OCI-LY3 (cell line): ENCODE results near the gene PPP1R3D.

Experiments
- H2AFZ ChIP-seq: fragments of 200-600, 300-600 bp; shearing (Covaris generic); 2 replicates; pipeline ENCODE4 v1.6.0; 2014; ENCODE audit warnings: antibody characterized with exemption, low read depth, low read length
- H3K27ac ChIP-seq: fragments of 200-600, 300-600 bp; sonication (generic); 2 replicates; pipeline ENCODE4 v1.5.1; 2014; ENCODE audit warnings: mild to moderate bottlenecking, low read length, moderate library complexity, mixed read lengths
- H3K27me3 ChIP-seq: fragments of 200-600, 300-600 bp; sonication (generic); 2 replicates; pipeline ENCODE4 v1.6.1; 2014; ENCODE audit warnings: low read depth, low read length, mixed read lengths
- H3K36me3 ChIP-seq: fragments of 200-600, 300-600 bp; sonication (generic); replicated peaks from 2 replicates; pipeline ENCODE3; 2014; ENCODE audit warnings: low read depth, low read length, mixed read lengths
- H3K4me1 ChIP-seq: fragments of 300-600, 200-600 bp; sonication (generic); 2 replicates; pipeline ENCODE4 v1.6.1; 2014; ENCODE audit warnings: low read length, mixed read lengths
- H3K4me2 ChIP-seq: fragments of 200-600, 300-600 bp; sonication (generic); 2 replicates; pipeline ENCODE4 v1.6.1; 2014; ENCODE audit warnings: low read length, mixed read lengths
- H3K4me3 ChIP-seq: fragments of 300-600, 200-600 bp; sonication (generic); 2 replicates; pipeline ENCODE4 v1.5.1; 2014; ENCODE audit warnings: antibody characterized with exemption, mild to moderate bottlenecking, low read length, moderate library complexity
- H3K79me2 ChIP-seq: fragments of 300-600, 200-600 bp; shearing (Covaris generic); 2 replicates; pipeline ENCODE4 v1.6.1; 2014; ENCODE audit warnings: mild to moderate bottlenecking, low read length, mixed read lengths
- H3K9ac ChIP-seq: fragments of 300-600, 200-600 bp; shearing (Covaris generic); 2 replicates; pipeline ENCODE4 v1.6.0; 2014; ENCODE audit warnings: mild to moderate bottlenecking, low read length, moderate library complexity
- H3K9me3 ChIP-seq: fragments of 200-600, 300-600 bp; shearing (Covaris generic); 2 replicates; pipeline ENCODE4 v1.6.1; 2014; ENCODE audit warnings: low read length, mixed read lengths; ENCODE audit not compliant: insufficient read depth
- H4K20me1 ChIP-seq: fragments of 200-600, 300-600 bp; sonication (generic); 2 replicates; pipeline ENCODE4 v1.6.1; 2016; ENCODE audit warnings: low read length, mixed read lengths; ENCODE audit not compliant: insufficient read depth
- CTCF ChIP-seq: fragments of 200-600, 300-600 bp; sonication (generic); IDR thresholded peaks from 2 replicates; pipeline ENCODE4 v1.5.1; 2014; ENCODE audit warnings: antibody characterized with exemption, low read length, low read depth
- EZH2phosphoT487 ChIP-seq: fragments of 200-600 bp; shearing (Covaris generic); IDR thresholded peaks from 2 replicates; pipeline ENCODE4 v1.6.1; 2018; ENCODE audit warnings: antibody characterized with exemption, mixed run types, low read depth

Gene PPP1R3D

GRCh38 chr20:59955131-59955796, 15.2 kb upstream of the PPP1R3D start:
- H3K27me3 ChIP-seq = no peaks in the 10 kb centered on the region
- no peak overlapping the region for H3K4me2 ChIP-seq
- H3K9ac ChIP-seq = no peak overlapping the region
- H3K4me1 ChIP-seq = no peaks in the 10 kb centered on the region
- no peak overlapping the region for H3K27ac ChIP-seq
- H3K4me3 ChIP-seq = no peak overlapping the region
- H3K79me2 ChIP-seq = no peaks in the 10 kb centered on the region
- H2AFZ ChIP-seq = no peak overlapping the region
- no peaks in the 10 kb centered on the region for H4K20me1 ChIP-seq
- H3K9me3 ChIP-seq = no peaks in the 10 kb centered on the region
- TF ChIP-seq CTCF (peak; percentile 47), EZH2phosphoT487 (no peak)
- no peaks in the 10 kb centered on the region for H3K36me3 ChIP-seq

GRCh38 chr20:59954718-59955117, 14.6 kb upstream of the PPP1R3D start:
- H3K27ac ChIP-seq = no peak overlapping the region
- no peaks in the 10 kb centered on the region for H4K20me1 ChIP-seq
- no peak for TF ChIP-seq CTCF
- no peak for TF ChIP-seq EZH2phosphoT487
- H3K4me3 ChIP-seq = no peak overlapping the region
- no peak overlapping the region for H2AFZ ChIP-seq
- H3K4me2 ChIP-seq = no peak overlapping the region
- no peaks in the 10 kb centered on the region for H3K79me2 ChIP-seq
- no peak overlapping the region for H3K9ac ChIP-seq
- no peaks in the 10 kb centered on the region for H3K27me3 ChIP-seq
- H3K4me1 ChIP-seq = no peaks in the 10 kb centered on the region
- no peaks in the 10 kb centered on the region for H3K36me3 ChIP-seq
- no peaks in the 10 kb centered on the region for H3K9me3 ChIP-seq

GRCh38 chr20:59949911-59950310, 9.8 kb upstream of the PPP1R3D start:
- no peaks in the 10 kb centered on the region for H4K20me1 ChIP-seq
- TF ChIP-seq EZH2phosphoT487 = no peak
- no peak for TF ChIP-seq CTCF
- H3K79me2 ChIP-seq = no peaks in the 10 kb centered on the region
- H3K27ac ChIP-seq = no peak overlapping the region
- no peak overlapping the region for H3K4me2 ChIP-seq
- 0 out of 2 replicates have a peak, but pooled peaks cover 3% of the 10 kb centered on the region for H3K4me1 ChIP-seq
- no peak overlapping the region for H2AFZ ChIP-seq
- H3K36me3 ChIP-seq = peaks cover 3% of the 10 kb centered on the region
- no peaks in the 10 kb centered on the region for H3K9me3 ChIP-seq
- H3K4me3 ChIP-seq = no peak overlapping the region
- H3K27me3 ChIP-seq = no peaks in the 10 kb centered on the region
- no peak overlapping the region for H3K9ac ChIP-seq

GRCh38 chr20:59948828-59949720, 9.0 kb upstream of the PPP1R3D start:
- no peaks in the 10 kb centered on the region for H4K20me1 ChIP-seq
- H3K27me3 ChIP-seq = no peaks in the 10 kb centered on the region
- no peak for TF ChIP-seq EZH2phosphoT487
- TF ChIP-seq CTCF = peak; percentile 84
- H3K36me3 ChIP-seq = peaks cover 11% of the 10 kb centered on the region
- H3K4me2 ChIP-seq = no peak overlapping the region
- no peaks in the 10 kb centered on the region for H3K79me2 ChIP-seq
- H3K27ac ChIP-seq = no peak overlapping the region
- 0 out of 2 replicates have a peak, but pooled peaks cover 3% of the 10 kb centered on the region for H3K4me1 ChIP-seq
- no peak overlapping the region for H3K4me3 ChIP-seq
- 0 out of 2 replicates have a peak overlapping the region, but pooled peaks have one; percentile 5 for H2AFZ ChIP-seq
- no peak overlapping the region for H3K9ac ChIP-seq
- H3K9me3 ChIP-seq = no peaks in the 10 kb centered on the region
